DMS53 treated with DMSO at 0.1 percent for 48 hours (cell line): ENCODE measurements around the gene GPS1.

Experiments used
- DNase-seq: peaks from one replicate; lab custom pipeline; 2025; ENCODE audit not compliant: unreplicated experiment; lab: John Stamatoyannopoulos, UW

The GPS1 gene

DNA sequence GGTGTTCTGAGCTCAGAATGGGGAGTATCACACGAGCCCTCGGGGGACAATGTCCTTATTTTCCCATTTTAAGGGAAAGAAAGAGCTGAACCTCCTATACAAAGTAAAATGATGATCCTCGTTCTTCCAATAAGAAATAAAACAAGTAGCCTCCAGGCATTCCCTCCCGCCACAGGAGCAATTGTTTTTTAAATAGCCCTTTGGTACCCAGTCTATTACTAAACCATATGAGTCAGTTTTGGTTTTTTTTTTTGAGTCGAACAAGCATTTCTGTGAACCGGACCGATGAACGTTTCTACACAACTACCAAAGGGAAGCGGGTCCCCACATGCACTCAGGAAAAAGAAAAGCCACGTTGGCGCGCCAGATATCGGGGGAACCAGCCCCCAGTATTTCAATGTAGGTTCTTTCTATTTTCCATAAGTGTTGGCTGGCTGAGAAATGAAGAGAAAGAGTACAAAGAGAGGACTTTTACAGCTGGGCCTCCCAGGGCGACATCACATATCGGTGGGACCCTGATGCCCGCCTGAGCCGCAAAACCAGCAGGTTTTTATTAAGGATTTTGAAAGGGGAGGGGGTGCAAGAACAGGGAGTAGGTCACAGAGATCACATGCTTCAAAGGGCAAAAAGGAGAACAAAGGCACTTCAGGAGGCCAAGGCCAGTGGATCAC lies 10.4 kb upstream of the GPS1 start:
- no peak for DNase-seq

DNA sequence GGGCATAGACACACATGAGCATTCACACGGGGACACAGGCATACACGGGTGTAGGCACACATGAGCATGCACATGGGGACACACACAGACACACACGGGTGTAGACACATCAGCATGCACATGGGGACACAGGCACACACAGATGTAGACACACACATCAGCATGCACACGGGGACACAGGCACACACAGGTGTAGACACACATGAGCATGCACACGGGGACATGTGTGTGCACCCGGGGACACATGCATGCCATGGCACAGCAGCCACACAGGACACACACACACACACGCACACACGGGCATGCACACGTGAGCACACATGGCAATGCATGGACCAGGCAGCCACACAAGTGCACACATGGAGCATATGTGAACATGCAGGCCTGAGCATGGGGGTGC lies 9.0 kb upstream of the GPS1 start:
- no peak for DNase-seq

DNA sequence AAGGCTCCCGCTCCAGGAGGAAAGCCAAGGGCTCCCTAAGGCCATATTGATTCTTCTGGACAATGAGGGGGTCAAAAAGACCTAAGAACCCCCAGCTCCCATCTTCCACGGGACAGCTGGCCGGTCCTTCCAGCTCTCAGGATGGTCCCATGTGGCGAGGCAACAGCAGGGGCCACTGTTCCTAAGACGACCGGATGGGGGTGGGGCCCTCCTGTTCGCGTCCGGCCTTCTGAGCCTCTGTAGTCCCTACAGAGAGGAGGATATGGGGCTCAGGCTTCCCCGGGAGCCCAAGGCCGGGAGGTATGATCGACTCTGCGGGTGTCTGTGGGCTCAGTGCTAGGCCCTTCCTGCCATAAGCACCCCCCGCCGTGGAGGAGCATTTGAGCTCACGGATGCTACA lies 8.2 kb upstream of the GPS1 start:
- no peak for DNase-seq

DNA sequence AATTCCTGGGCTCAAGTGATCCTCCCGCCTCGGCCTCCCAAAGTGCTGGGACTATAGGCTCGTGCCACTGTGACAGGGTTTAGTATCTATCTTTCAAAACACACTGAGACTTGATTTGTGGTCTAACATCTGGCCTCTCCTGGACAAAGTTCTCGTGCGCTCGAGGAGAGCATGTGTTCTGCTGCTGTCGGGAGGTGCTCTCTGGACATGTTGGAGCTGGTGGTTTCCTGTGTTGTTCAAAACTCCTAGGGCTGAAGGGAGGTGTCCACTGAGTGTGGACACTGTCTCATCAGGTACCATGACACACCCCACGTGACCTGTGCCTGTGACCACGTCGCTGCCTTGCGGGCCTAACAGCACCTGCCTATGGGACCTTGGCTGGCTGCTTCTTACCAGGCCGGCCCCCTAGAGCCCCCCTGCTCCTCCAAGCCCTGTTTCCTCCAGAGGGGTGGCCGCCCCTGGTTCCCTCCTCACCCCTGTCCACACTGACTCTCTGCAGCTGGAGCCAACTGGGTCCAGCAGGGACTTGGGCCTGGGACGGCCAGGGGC lies 5.7 kb upstream of the GPS1 start:
- no peak for DNase-seq

DNA sequence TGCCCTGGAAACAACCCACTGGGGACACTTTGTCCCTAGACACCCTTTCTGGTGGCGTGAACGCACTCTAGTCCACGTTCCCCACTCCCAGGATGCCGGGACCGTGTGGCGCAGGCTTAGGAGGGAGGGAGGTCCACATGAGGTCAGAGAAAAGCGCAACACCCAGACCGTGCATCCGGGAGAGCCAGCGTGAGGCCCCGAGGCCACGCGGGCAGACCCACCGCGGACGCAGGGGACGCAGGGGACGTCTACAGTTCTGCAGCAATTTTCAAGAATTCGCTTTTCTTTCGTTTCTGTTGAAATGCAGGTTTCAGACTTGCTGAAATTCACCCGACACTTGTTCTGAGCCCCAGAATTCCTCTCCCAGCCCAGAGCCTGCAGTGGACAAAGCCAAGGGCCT lies 4.8 kb upstream of the GPS1 start:
- DNase-seq = no peak

DNA sequence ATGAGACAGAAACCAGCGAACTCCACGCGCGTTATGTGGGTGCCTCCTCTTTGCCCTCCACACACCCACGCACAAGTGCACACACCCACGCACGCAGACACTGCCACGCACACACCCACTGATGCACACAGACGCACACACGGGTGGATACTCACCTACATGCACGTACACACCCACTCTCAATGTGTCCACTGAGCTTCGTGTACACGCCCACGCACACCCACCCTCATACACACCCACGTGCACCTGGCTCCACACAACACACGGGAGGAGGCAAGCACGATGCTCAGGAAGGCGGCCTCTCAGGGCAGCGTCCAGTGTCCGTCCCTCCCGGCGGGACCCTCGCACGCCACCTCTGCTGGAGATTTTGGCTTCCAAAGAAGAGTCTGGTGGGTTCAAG lies 4.3 kb upstream of the GPS1 start:
- DNase-seq = no peak

DNA sequence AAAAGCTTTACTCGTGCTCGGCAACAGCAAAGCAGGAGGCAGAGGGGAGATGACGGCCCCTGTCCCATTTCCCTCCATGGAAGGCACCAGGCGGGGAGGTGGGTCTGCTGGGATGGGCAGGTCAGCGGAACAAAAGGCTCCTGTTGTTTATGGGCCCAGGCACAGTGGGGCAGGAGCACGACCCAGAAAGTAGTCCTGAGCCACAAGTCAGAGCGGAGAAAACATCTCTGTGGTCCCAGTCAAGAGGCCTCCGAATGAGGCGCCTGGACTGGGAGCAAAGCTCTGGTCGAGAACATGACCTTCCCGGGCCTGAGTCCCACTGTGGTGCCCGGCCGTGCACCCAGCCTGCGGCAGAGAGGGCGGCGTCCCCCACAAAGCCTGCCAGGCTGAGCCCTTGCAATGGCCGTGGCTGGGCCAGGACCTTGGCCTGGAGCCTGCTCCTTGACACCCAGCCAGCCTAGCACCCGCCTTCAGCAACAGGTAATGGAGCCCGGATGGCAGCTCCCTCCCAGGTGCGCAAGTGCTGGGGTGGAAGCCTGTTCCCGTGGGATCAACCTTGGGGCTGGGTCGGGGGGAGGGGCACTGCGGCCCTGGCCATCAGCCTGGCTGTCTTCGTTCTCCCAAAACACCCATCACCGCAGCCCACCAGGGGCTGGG lies 3.7 kb upstream of the GPS1 start:
- DNase-seq = no peak

DNA sequence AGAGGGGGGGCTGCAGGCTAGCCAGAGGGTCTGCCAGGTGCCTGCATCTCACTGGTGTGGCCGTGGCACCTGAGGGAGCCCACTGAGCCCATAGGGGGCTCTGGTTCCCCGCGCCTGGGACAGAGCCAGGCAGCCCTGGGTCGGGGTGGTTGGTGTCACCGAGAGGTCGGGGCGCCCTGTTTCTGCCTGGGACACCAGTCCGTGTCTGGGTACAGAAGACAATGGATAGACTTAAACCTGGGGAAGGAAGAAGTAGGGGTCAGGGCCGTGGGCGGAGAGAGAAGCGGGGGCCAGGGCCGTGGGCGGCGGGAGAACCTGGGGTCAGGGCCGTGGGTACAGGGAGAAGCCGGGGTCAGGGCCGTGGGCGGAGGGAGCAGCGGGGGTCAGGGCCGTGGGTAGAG lies 3.1 kb upstream of the GPS1 start:
- no peak for DNase-seq

DNA sequence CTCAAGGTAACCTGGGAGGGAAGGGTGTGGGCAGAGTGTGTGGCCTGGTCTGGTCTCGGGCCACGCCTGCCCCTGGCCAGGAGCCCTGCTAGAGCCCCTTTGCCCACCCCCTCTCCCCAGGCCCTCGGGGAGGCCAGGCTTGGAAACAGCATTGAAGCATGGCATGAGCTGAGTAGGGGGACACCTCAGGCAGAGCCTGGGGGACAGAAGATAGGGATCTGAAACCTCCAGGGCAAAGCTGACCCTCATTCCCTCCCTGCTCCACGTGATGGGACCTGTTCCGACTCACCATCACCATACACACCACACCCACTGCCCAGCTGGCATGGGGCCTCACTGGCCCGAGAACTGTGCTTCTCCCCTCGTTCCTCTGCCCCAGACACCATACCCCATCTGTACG lies 2.6 kb upstream of the GPS1 start:
- DNase-seq = no peak

DNA sequence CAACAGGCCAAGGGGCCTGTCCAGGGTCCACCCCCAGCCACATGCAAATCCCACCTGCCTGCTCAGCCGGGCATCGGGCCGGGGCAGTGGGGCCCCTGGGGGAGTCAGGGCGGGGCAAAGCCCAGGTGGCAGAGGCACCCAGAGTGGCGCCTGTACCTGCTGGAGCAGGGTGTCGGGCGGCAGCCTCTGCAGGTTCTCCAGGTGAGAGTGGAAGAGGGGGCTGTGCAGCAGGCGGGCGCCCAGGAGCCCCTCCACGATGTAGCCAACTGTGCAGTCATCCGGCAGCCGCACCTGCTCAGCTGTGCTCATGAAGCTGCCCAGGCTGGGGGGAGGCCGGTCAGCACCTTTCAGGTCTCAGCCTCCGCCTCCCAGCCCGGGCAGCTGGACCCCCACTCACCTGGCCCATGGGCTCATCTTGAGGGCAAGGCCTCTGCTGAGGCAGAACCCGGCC lies 2.2 kb upstream of the GPS1 start:
- DNase-seq = no peak

DNA sequence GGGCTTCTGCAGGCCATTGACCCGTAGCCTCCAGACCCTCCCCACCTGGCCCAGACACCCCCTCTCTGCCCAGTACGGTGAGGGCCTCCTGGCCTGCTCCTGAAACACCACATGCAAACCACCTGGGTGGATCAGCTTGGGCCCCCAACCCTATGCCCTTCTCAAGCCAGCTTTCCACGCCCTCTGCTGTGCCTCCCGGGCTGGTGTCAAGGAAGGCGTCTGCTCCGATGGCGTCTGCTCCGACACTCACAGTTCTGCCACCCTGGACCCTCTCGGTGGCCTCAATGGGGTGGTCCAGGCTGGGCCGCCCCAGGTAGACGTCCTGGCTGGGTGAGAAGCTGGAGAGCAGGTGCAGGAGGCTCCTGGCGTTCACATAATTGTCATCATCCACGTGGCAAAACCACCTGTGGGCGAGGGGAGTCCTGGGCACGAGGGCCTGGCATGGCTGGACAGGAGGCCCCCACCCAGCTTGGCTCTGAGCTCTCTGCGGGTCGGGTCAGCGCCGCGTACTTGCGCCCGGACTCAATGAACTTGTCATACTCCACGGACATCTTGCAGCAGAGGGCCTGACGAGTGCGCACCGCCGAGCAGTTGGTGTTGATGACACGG lies 1.4 kb upstream of the GPS1 start:
- no peak for DNase-seq

DNA sequence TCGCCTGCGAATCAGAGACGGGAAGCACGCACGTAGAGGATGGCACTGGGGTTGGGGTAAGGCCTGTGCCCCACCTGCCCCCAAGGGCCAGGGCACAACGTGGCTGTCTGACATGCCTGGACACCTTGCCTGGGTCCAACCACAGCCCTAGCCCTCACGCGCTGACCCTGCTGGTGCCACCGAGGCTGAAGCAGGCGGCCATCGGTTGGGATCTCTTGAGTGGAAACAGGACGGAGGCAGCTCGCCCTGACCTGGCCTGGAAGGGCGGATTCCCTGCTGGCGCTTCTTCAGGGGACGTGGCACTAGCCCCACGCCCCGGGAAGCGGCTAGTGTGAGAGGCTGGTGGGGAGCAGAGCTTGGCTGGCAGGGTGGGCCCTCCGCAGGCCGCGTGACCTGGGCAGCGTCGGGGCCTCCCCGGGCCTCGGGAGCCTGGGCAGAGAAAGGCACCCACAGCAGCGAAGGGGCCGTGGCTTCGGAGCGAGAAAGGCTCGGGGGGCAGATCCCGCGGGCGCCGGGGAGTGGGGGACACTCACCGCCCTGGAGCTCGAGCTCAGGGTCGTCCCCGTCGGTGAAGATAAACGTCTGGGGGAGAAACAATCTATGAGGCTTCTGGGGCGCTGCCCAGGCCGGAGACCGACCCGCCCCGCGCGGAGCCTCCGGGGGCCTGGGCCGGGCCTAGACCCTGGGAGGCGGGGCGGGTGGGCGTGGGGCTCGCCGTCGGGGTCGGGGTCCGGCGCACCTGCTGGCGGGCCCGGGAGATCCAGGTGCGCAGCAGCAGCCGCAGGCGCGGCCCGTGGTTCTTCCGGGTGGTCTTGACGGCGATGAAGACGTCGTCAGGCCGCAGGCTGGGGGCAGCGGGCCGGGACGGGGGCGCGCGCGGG lies 697 bp upstream of the GPS1 start:
- no peak for DNase-seq

DNA sequence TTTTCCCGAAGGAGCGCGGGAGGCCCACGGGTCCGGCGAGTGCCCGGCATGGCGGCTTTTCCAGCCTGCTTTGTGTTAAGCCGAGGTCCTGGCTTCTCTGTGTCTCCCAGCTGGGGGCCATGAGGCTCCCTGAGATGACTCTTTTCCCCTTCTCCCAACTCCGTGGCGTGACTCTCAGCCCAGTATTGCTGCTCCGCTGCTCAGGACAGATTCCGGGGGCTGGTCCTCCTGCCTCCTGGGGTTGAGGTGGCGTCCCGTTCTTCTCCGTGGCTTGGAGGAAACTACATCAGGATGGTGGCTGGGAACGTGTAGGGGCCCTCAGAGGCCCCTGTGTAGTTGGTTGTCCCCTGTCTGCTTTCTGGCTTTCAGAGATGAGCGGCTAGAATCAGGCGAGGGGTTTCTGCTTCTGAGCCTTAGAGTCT lies 951 bp downstream of the GPS1 start:
- no peak for DNase-seq

DNA sequence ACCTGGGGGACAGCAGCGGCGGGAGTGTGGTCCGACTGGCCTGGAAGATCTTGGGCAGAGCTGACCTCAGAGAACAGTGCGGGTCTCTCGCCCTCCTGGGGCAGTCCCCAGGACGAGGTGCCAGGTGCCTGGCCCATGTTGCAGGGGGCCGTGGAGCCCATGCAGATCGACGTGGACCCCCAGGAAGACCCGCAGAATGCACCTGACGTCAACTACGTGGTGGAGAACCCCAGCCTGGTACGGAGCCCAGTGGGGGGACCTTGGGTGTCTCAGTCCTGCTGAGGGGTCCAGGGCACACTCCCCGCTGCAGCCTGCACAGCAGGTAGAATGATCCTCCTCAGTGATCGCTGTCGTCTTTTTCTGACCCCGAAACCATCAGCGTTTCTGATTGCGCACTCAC lies 1.4 kb downstream of the GPS1 start:
- no peak for DNase-seq

DNA sequence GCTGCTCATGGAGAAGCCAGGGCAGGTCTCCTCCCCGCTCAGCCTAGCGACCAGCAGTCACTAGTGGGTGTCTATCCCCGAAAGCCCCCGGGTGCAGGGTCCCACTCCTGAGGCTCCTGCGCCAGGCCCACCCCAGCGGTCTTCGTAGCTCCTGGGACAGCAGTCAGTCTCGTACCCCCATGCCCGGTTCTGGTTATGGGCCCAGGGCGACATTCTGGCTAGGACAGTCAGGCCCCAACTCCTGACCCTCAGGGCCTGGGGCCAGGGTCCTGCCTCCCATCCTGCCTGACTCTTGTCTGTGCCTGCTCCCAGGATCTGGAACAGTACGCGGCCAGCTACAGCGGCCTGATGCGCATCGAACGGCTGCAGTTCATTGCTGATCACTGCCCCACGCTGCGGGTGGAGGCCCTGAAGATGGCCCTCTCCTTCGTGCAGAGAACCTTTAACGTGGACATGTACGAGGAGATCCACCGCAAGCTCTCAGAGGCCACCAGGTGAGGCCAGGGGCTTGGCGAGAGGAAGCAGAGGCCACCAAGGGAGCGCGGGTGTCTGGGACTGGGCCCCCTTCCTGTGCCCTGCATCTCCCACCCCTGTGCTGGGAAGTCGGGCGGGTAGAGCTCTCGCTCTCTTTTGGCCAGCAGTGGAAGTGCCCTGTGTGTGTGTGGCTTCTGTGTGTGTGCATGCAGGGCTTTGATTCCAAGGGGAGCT lies 2.0 kb downstream of the GPS1 start:
- no peak for DNase-seq

DNA sequence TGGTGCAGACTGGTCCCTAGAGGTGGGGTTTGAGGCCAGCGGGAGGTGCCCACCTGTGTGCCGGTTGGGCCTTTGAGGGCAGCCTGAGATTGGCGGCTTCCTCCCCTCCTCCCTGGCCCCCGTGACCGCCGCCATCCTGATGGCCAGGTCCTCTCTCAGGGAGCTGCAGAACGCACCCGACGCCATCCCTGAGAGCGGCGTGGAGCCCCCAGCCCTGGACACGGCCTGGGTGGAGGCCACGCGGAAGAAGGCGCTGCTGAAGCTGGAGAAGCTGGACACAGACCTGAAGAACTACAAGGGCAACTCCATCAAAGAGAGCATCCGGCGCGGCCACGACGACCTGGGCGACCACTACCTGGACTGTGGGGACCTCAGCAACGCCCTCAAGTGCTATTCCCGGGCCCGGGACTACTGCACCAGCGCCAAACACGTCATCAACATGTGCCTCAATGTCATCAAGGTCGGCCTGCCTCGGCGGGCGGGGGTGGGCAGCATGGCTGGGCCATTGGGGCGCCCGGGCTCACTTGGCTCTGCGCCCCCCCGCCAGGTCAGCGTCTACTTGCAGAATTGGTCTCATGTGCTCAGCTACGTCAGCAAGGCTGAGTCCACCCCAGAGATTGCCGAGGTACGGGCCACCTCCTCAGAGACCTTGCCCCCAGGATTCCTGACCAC lies 2.8 kb downstream of the GPS1 start:
- DNase-seq = no peak

DNA sequence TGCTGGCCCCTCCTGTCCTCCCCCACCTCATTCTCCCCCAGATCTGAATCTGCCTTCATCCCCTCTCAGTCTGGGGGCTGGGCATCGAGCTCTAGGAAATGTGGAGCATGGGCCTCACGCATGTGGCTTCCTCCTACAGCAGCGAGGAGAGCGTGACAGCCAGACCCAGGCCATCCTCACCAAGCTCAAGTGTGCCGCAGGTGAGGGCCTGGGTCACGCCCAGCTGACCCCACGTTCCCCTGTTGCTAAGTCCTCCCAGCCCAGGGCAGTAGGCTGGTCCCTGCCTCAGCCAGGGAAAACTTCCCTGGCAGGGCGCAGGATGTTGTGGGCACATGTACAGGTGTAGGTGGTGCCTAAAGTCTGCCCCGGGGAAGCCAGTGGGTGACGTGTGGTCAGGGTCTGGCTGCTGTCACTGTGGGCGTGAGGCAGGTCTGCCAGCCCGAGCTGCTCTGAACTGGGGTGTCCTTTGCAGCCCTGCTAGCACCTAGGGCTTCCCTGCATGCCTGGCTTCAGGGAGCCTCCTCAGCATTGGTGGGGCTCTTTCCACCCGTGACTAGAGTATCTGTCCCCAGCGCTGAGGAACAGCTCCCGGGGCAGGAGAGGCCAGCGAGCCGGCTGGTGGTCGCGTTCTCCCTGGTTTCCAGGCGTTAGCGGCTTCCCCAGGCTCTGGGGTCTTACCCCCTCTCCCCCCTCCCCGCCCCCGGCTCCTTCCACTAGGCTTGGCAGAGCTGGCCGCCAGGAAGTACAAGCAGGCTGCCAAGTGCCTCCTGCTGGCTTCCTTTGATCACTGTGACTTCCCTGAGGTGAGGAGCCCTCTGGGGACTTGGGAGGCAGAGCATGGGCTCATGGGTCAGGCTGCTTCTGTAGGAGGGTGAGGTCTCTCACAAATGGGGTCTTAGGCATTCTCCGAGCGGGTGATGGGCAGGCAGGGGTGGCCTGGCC lies 3.6 kb downstream of the GPS1 start:
- DNase-seq = no peak

DNA sequence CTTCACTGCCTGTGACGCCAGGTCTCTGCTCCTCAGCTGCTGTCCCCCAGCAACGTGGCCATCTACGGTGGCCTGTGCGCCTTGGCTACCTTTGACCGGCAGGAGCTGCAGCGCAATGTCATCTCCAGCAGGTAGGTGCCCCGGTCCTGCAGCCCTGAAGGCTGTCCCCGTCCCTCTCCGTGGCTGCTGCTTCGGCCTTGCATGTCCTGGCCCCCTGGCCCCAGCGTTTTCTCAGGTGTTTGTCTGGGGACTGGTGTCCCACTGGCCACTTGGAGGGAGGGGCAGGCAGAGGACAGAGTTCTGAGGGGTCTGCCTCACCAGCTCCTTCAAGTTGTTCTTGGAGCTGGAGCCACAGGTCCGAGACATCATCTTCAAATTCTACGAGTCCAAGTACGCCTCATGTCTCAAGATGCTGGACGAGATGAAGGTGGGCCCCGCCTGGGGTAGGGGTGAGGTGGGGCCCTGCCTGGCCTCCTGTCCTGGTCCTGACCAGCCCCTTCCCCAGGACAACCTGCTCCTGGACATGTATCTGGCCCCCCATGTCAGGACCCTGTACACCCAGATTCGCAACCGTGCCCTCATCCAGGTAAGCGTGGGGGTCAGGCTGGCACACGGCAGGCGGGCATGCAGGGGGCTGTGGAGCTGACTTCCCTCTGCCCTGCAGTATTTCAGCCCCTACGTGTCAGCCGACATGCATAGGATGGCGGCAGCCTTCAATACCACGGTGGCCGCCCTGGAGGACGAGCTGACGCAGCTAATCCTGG lies 4.4 kb downstream of the GPS1 start:
- no peak for DNase-seq
